GM19240 (cell line): ENCODE measurements around the gene TSPAN4.

Experiments used
- DNase-seq: peaks from one replicate; pipeline ENCODE4 v3.0.0; 2011; ENCODE audit warnings: low spot score; ENCODE audit not compliant: insufficient read length

Gene TSPAN4

DNA sequence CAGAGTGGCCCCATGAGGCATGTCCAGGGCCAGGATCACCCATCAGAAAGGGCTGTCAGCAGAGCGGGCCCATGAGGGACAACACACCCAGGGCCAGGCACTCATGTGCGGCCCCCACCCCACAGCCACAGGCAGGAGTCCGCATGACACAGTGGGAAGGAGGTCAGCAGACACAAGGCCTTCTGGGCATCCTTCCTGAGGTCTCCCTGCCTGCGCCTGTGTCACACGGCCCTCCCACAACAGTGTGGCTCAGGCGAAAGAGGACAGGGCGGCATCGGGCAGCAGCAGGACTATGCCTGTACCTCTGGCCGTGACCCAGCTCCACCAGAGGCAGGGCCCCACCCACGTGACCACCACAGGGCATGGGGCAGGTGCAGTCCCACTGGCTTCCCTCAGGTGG lies 40.9 kb downstream of the TSPAN4 start:
- no peak for DNase-seq

DNA sequence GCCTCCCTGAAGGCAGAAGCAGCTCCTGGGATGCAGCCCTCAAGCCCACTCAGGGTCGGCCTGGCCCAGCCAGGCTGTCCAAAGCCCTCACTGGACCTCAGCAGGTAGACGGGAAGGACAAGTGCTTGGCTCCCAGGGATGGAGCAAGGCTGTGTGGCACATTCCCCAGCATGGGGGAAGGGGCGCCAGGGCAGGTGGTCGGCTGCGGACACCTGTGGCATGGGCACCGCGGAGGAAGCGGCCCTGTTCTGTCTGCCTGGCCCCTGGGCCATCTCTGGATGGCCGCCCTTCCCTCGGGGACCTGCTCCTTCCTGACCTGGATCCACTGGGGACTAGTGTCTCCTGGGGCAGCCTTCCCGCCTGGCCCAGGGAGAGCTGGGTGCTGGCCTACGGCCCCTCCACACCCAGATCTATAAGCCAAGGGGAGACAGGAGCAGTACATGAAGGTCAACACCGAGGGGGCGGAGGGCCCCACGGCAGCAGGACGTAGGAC lies 42.0 kb downstream of the TSPAN4 start:
- DNase-seq, result no peak

DNA sequence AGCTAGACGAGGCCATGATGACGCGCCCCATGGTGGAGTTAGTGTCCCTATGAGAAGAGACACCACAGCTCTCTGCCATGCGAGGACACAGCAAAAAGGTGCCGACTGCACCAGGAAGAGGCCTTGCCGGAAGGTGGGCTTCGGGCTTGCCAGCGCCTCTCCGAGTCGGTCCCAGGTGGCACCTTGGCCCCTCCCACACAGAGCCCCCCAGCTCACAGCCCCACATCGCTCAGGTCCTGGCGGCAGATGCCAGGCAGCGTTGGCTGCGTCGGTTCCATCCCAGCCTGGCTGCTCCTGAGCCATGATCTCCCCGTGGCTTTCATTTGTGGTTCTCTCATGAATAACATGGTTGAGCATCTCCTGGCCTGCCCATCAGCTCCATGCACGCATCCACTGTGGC lies 43.9 kb downstream of the TSPAN4 start:
- DNase-seq, result no peak

- no peak for DNase-seq
Measured at GRCh38 chr11:887589-887988, 44.9 kb downstream of the TSPAN4 start.

DNA sequence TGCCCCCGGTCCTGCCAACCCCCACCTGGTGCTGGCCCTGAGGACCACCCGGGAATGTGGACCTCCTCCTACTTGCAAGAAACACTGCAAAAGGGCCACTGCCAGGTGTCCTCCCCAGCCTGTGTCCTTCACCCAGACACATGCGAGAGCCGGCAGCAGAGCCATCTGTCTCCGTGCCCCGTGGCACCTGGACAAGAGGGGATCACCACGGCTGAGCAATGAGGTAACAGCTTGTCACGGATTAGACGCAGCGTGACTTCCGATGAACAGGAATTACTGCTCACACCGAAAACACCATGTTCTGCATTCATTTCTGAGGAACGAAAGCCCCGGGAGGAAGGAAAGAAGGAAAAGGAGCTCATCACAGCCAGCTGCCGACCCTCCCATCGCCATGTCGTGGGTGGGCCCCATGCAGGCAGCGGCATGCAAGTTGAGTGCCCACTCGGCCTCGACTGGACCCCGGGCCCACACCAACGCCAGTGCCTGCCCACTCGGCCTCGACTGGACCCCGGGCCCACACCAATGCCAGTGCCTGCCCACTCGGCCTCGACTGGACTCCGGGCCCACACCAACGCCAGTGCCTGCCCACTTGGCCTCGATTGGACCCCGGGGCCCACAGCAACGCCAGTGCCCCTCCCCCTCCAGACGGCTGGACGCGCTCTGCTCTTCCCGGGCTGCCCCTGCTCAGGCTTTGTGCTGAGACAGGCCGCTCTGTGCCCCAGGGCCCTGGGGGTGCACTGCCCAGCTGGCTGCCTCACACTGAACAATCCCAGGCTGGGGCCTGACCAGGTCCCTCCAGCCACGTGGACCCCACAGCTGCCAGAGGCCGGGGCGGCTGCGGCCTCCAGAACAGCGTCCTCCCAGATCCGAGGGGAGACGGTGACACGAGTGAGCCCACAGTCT lies 45.9 kb downstream of the TSPAN4 start:
- no peak for DNase-seq

- no peak for DNase-seq
Measured at GRCh38 chr11:889257-889656, 46.6 kb downstream of the TSPAN4 start.

- no peak for DNase-seq
Measured at GRCh38 chr11:889687-890475, 47.2 kb downstream of the TSPAN4 start.

DNA sequence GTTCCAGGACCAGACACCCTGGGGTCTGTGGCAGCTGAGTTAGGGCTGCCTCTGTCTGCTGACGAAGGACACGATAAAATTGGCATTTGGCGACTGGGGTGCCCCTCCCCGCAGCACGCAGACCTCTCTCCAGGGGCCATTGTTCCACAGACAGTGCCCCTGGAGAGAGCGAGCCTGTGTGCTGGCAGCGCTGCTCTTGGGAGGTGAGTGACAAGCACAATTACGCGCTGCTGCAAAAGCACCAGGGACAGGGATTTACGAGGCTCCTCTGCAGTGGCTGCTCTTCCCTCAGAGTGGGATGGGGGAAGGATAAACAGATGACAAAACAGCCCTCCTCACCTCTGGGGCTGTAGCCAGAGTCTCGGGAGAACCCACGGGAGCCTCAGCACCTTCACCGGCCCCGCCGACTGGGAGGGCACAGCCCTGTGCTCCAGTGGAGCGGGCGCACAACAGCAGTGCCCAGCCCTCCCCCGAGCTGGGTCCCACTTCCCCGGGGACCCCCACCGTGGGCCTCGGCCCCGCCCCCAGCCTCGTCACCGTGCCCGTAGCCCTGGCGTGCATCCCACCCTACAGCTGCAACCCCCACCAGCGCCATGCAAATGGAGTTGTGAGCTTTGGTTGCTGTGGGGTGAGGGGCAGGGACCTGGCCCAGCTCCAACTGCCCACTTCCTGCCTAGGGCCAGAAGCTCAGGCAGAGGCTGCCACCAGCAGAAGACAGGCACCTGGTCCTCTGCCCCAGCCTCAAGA lies 48.3 kb downstream of the TSPAN4 start:
- DNase-seq, result no peak

GRCh38 chr11:893008-893654 lies 50.5 kb downstream of the TSPAN4 start:
- no peak for DNase-seq

DNA sequence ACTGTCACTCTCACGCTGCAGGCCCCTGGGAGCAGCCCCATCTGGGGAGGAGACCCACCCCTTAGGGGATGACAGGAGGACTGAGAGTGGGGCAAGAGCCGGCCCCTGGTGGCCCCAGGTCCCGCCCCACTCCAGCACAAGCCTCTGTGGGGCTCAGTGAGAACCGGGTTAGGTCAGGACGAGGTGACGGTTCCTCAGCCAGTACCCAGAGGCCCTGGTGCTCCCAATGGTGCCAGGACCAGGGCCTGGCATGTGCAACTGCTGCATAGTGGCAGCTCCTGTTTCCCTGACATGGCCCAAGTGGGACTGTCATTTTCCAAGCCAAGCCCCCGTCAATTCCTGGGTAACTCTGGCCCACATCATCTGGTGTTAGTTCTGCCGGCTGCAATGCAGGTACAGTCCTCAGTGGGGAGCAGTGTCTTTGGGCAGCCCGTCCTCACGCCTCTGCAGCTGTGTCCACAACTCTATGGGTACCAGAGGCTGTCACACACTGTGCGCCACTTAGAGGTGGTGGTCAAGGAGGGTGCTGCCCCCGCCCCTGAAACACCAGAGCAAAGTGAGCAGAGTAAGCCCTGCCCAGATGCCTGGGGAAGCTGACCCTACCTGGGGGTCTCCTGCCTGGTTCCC lies 52.0 kb downstream of the TSPAN4 start:
- DNase-seq, result no peak

- no peak for DNase-seq
Measured at GRCh38 chr11:895331-896110, 52.9 kb downstream of the TSPAN4 start.

- no peak for DNase-seq
Measured at GRCh38 chr11:897253-898142, 54.8 kb downstream of the TSPAN4 start.

DNA sequence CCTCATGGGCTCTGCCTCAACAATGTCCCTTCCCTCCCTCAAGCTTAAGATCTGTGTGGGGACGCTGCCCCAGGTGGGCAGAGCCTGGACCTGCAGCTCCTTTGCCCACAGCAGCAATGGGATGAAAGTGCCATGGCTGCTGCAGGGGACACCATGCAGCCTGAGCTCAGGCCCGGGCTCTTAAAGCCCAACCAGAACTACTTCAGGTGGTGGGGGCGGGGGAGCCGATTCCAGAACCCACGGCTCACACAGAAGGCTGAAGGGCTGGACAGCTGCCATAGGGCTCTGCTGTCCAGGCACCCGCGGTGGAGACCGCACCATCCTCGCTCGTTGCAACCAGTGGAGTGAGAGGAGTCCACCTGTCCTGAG lies 55.5 kb downstream of the TSPAN4 start:
- DNase-seq, result no peak

DNA sequence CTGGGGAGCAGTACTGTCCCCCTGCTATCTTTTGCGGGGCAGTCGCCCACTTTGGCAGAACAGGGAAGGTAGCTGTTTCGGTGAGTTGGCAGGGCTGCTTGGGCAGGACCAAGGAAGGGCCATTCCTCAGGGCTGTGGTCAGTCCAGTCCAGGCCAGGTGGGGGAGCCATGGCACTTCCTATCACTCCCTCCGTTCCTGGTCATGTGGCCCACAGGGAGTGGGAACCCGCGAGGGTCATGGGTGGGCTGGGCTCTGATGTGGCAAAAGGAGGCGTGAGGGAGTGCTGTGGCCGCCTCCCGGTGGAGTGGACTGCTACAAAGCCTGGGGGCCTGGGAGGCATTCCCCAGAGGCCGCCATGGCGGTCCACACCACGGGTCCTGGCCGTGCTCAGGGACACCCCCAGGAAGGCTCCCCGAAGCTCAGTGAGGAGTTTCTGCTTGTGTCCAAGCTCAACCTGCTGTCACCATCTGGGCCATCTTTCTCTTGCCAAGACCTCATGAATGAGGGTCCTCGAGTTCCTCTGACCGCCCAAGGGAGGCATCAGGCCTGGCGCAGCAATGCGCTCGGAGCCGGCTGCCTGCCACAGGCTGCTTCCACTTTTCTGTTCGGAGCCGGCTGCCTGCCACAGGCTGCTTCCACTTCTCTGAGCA lies 56.0 kb downstream of the TSPAN4 start:
- DNase-seq, result no peak

DNA sequence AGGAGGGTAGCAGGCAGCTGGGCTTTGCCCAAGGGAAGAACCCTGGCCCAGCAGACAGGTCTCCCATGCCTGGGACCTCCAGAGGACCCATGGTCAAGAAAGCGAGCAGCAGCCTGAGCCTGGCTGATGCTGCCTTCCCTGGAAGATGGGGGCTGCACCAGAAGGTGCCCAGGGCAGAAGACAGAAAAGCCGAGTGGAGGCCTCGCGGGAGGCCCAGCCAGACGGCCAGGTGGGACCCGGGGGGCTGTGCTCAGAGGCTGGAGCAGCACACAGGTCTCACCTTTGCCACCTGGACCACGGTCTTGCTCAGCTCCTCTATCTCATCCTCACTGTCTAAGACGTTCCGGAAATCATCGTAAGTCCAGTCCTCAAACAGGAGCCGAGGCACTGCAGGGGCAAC lies 57.1 kb downstream of the TSPAN4 start:
- no peak for DNase-seq

- no peak for DNase-seq
Measured at GRCh38 chr11:900545-900944, 57.9 kb downstream of the TSPAN4 start.

GRCh38 chr11:901452-902061 lies 58.9 kb downstream of the TSPAN4 start:
- DNase-seq, result no peak

DNA sequence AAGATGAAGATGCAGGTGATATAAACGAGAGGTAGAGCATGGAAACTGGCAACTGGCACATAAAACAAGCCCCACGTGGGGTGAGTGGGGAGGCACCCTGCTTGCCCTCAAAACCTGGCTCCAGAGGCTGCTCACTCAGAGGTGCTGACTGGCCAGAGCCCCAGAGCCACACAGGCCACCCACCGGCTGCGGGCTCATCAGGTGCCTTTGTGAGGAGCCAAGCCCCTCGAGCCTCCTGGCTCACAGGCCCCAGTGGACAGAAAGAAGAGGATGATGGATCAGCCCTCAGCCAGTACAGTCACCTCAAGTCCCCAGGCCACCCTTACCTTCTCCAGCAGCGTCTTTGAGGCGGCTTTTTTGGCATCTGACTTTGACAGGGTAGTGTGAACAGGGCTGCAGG lies 61.7 kb downstream of the TSPAN4 start:
- no peak for DNase-seq
